HL-60 (cell line): ENCODE data around the gene GCSH.

Experiments used
- DNase-seq, 2 experiments: peaks; one replicate each; pipeline ENCODE4 v3.0.0-alpha.2; 2010 to 2020; ENCODE audit warnings: low read depth in 1 of 2, low spot score in 1 of 2
- H3K27ac ChIP-seq: fragments of 250-450 bp; sonication (Bioruptor Pico); replicated peaks from 2 replicates; pipeline ENCODE4 v1.5.1; 2020; ENCODE audit warnings: mild to moderate bottlenecking, moderate library complexity
- H3K27me3 ChIP-seq: fragments of 250-450 bp; sonication (Bioruptor Pico); 2 replicates; pipeline ENCODE4 v1.5.1; 2021; ENCODE audit warnings: mild to moderate bottlenecking, moderate library complexity; ENCODE audit not compliant: insufficient read depth, poor library complexity, severe bottlenecking
- H3K4me3 ChIP-seq: replicated peaks from 2 replicates; pipeline ENCODE4 v1.5.1; 2011; ENCODE audit warnings: mild to moderate bottlenecking, control low read depth, low read length; ENCODE audit not compliant: insufficient read depth
- GABPA ChIP-seq: IDR thresholded peaks from 2 replicates; pipeline ENCODE4 v1.6.1; 2012; ENCODE audit warnings: low read depth
- POLR2AphosphoS5 ChIP-seq: IDR thresholded peaks from 2 replicates; pipeline ENCODE4 v1.6.1; 2012; ENCODE audit warnings: low read depth
- SPI1 ChIP-seq: IDR thresholded peaks from 2 replicates; pipeline ENCODE4 v1.6.1; 2012; ENCODE audit warnings: low read depth, mild to moderate bottlenecking, borderline replicate concordance
- TF ChIP-seq, protein P1 (sequence below): IDR thresholded peaks from one replicate; pipeline ENCODE4 v1.5.1; 2011; ENCODE audit warnings: low read length, control low read depth, inconsistent platforms; ENCODE audit not compliant: insufficient read depth
- TF ChIP-seq, protein P2 (sequence below): IDR thresholded peaks from 2 replicates; pipeline ENCODE4 v1.6.1; 2012; ENCODE audit warnings: low read depth; ENCODE audit not compliant: insufficient replicate concordance

GCSH gene

DNA sequence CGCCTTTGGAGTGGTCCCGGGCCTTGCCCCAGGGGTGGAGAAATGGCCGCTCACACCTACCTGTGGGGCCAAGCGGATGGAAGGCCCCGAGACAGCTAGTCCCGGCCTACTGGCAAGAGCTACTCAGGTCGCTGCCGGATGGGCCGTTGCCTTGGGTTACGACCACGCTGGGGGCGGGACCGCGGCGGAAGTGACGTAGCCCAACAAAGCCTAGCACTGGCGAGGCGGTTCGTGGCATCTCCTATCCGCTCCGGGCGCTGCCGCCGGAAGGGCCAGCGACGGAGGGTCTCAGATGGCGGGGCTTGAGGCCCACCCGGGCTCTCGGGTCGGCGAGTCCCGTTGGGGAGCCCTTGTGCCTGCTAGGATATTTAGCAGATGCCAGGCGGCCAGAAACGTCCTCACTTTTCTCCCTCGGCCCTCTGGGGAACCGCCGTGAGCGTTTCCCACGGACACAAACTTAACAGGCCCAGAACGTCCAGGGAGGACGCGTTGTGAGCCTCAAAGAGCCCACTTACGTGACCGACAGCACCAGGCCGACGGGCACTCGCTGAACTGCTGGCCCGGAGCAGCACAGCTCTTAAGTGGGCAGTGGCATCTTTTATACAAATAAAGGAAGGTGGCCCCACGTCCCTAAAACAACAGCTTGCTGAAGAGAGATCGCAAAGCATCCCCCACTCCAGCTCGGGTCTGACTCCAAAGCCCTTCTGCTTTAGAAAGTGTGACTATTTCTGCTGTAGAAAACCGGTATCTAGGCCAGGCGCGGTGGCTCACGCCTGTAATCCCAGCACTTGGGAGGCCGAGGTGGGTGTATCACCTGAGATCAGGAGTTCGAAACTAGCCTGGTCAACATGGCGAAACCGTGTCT is 18.9 kb downstream of the GCSH start, which contains the start of gene C16orf46:
Gene C16orf46, minus strand, starts transcription at position 163 of the 865 bp plus-strand sequence. CDS start 13,283 bp downstream, outside the sequence.
- H3K27ac ChIP-seq: peak within 1 kb of the TSS; percentile 80
- TF ChIP-seq, protein P1, sequence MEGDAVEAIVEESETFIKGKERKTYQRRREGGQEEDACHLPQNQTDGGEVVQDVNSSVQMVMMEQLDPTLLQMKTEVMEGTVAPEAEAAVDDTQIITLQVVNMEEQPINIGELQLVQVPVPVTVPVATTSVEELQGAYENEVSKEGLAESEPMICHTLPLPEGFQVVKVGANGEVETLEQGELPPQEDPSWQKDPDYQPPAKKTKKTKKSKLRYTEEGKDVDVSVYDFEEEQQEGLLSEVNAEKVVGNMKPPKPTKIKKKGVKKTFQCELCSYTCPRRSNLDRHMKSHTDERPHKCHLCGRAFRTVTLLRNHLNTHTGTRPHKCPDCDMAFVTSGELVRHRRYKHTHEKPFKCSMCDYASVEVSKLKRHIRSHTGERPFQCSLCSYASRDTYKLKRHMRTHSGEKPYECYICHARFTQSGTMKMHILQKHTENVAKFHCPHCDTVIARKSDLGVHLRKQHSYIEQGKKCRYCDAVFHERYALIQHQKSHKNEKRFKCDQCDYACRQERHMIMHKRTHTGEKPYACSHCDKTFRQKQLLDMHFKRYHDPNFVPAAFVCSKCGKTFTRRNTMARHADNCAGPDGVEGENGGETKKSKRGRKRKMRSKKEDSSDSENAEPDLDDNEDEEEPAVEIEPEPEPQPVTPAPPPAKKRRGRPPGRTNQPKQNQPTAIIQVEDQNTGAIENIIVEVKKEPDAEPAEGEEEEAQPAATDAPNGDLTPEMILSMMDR: no peak
- TF ChIP-seq, protein P2, sequence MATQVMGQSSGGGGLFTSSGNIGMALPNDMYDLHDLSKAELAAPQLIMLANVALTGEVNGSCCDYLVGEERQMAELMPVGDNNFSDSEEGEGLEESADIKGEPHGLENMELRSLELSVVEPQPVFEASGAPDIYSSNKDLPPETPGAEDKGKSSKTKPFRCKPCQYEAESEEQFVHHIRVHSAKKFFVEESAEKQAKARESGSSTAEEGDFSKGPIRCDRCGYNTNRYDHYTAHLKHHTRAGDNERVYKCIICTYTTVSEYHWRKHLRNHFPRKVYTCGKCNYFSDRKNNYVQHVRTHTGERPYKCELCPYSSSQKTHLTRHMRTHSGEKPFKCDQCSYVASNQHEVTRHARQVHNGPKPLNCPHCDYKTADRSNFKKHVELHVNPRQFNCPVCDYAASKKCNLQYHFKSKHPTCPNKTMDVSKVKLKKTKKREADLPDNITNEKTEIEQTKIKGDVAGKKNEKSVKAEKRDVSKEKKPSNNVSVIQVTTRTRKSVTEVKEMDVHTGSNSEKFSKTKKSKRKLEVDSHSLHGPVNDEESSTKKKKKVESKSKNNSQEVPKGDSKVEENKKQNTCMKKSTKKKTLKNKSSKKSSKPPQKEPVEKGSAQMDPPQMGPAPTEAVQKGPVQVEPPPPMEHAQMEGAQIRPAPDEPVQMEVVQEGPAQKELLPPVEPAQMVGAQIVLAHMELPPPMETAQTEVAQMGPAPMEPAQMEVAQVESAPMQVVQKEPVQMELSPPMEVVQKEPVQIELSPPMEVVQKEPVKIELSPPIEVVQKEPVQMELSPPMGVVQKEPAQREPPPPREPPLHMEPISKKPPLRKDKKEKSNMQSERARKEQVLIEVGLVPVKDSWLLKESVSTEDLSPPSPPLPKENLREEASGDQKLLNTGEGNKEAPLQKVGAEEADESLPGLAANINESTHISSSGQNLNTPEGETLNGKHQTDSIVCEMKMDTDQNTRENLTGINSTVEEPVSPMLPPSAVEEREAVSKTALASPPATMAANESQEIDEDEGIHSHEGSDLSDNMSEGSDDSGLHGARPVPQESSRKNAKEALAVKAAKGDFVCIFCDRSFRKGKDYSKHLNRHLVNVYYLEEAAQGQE: no peak
- TF ChIP-seq GABPA (peak; percentile 87), POLR2AphosphoS5 (peak; percentile 49; the same call in 1 of the 2 replicates), SPI1 (no peak)
- DNase-seq: peak; percentile 79 to 98

DNA sequence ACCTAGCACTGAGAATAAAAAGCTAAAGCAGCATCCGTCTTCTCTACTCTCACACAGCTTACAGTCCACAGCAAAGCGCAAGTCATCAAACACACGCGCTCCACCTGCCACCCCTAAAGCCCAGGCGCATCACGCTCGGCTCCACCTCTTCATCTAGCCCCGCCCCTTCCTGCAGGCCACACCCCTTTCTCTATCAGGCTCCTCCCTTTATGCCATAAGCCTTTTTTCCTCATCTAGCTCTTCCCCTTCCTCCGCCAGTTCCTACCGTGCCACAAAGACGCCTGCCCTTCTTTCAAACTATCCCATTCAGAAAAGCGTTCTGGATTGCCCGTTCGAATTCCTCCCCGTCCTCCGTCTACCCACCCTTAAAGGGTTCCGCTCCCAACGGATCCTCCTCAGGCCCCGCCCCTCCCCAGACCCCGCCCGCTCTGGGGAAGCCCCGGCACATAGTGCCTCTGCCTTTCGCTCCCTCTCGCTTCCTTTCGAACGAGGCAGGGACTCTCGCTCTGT is 19.6 kb downstream of the GCSH start:
- DNase-seq: peak; percentile 60 to 88
- peak overlapping the region; percentile 88 for H3K4me3 ChIP-seq
- H3K27me3 ChIP-seq: no peaks in the 10 kb centered on the region
- TF ChIP-seq GABPA (no peak), SPI1 (no peak), POLR2AphosphoS5 (no peak)
- TF ChIP-seq, protein P1: no peak
- TF ChIP-seq, protein P2: no peak
- H3K27ac ChIP-seq: peak overlapping the region; percentile 80

More for the DNA sequence above, 18.9 kb downstream of the GCSH start, which contains the start of gene C16orf46:
- H3K27me3 ChIP-seq: no peaks in the 10 kb centered on the region
- peak within 1 kb of the TSS; percentile 88 for H3K4me3 ChIP-seq

DNA sequence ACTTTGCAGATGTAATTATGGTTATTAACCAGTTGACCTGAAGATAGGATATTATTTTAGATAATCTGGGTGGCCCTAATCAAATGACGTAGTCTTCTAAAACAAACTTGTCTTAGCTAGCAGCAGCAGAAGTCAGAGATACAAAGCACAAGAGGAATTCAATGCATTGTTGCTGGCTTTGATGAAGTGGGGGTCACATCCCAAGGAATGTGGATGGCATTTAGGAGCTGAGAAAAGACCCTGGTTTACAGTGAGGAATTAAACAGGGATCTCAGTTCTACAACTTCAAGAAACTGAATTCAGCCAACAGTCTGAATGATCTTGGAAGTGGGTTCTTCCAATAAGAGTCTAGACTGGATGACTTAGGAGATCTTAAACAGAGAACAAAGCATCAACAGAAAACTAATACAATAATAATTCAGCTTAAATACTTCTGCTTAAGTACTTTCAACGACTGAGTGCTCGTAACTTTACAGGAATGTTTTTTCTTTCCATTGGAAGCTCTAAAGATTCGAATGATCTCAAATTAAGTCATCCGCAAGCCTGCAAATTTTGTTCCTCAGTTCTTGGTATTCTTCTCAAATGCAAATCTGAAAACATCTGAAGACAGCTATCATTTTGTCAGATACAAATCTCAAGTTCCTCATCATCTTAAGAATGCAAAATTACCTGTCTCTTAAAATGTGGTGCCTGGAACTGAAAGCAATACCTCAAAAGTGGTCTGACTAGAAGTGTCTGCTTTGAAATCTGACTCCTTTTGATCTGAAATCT is 22.4 kb downstream of the GCSH start:
- TF ChIP-seq, protein P2: no peak
- TF ChIP-seq SPI1 (no peak), GABPA (no peak), POLR2AphosphoS5 (no peak)
- TF ChIP-seq, protein P1: no peak
- DNase-seq: no peak
- H3K4me3 ChIP-seq: no peak overlapping the region
- H3K27me3 ChIP-seq: no peaks in the 10 kb centered on the region
- no peak overlapping the region for H3K27ac ChIP-seq
